Loucy (cell line): ENCODE data around the gene ARPC4.

Experiments used
- CTCF ChIP-seq: fragments of 200-600 bp; sonication (generic); conservative IDR thresholded peaks from 2 replicates; pipeline ENCODE4 v1.5.1; 2014; ENCODE audit warnings: mild to moderate bottlenecking, antibody characterized with exemption, low read length
- EZH2phosphoT487 ChIP-seq: fragments of 200-600 bp; IDR thresholded peaks from 2 replicates; pipeline ENCODE4 v1.6.1; 2018; ENCODE audit warnings: antibody characterized with exemption, mild to moderate bottlenecking, moderate library complexity, borderline replicate concordance

- TF ChIP-seq CTCF (no peak), EZH2phosphoT487 (no peak)
Observed at GRCh38 chr3:9745521-9745920, 47.4 kb upstream of the ARPC4 start.
